ENCODE measurements around the gene NR3C2. TPM values are rescaled to one million over a fixed set of nuclear protein-coding genes. Genes with fewer than 3 reads are reported as not detected.

Gene NR3C2
- total and polyA plus RNA-seq, 3 donors from 2014 or later, result 17.6 to 28.1 (median 19.9) TPM

- intact Hi-C loops (cut with DNase I; ENCODE audit: low total_unique reads), result no loop called here
- Histone ChIP-seq H3K4me3 (no peak overlapping the region), H3K9me3 (no peaks in the 10 kb centered on the region), H3K27ac (no peak overlapping the region), H3K4me1 (peaks cover 5% of the 10 kb centered on the region), H3K27me3 (no peaks in the 10 kb centered on the region), H3K36me3 (ENCODE audit: low read depth, missing control alignments) (no peaks in the 10 kb centered on the region)
- TF ChIP-seq POLR2A (IDR thresholded peaks at IDR 0.05) (no peak), CTCF (IDR thresholded peaks at IDR 0.05) (no peak)
- WGBS, 2 donors, result 72 to 80% methylated on average over 8 of the region's 8 CpGs
- no peak for DNase-seq
These were observed 219.1 kb downstream of the NR3C2 start for GRCh38 chr4:148222991-148223660.

- Histone ChIP-seq H3K36me3 (ENCODE audit: low read depth, missing control alignments) (no peaks in the 10 kb centered on the region), H3K27me3 (no peaks in the 10 kb centered on the region), H3K9me3 (no peaks in the 10 kb centered on the region), H3K4me1 (no peaks in the 10 kb centered on the region), H3K4me3 (no peak overlapping the region), H3K27ac (no peak overlapping the region)
- 58 to 82% methylated on average over 5 of the region's 5 CpGs for WGBS, 2 donors
- TF ChIP-seq POLR2A (IDR thresholded peaks at IDR 0.05) (no peak), CTCF (IDR thresholded peaks at IDR 0.05) (no peak)
- DNase-seq, result no peak
- intact Hi-C loops (cut with DNase I; ENCODE audit: low total_unique reads), result no loop called here
These were observed 225.1 kb downstream of the NR3C2 start for GRCh38 chr4:148216866-148217814.

GRCh38 chr4:148216321-148216720, 225.9 kb downstream of the NR3C2 start:
- H3K36me3 ChIP-seq (ENCODE audit: low read depth, missing control alignments), result no peaks in the 10 kb centered on the region
- no peak for DNase-seq
- intact Hi-C loops (cut with DNase I; ENCODE audit: low total_unique reads), result no loop called here
- no peaks in the 10 kb centered on the region for H3K9me3 ChIP-seq
- peaks cover 2% of the 10 kb centered on the region for H3K4me1 ChIP-seq
- WGBS, 2 donors, result 82 to 98% methylated on average over 3 of the region's 3 CpGs
- no peak overlapping the region for H3K4me3 ChIP-seq
- H3K27ac ChIP-seq, result no peak overlapping the region
- no peaks in the 10 kb centered on the region for H3K27me3 ChIP-seq
- no peak for TF ChIP-seq CTCF (IDR thresholded peaks at IDR 0.05)
- TF ChIP-seq POLR2A (IDR thresholded peaks at IDR 0.05), result no peak

GRCh38 chr4:148215202-148215601, 227.0 kb downstream of the NR3C2 start:
- intact Hi-C loops (cut with DNase I; ENCODE audit: low total_unique reads), result no loop called here
- WGBS, 2 donors, result 41 to 63% methylated on average over 3 of the region's 3 CpGs
- Histone ChIP-seq H3K27me3 (no peaks in the 10 kb centered on the region), H3K4me3 (no peak overlapping the region), H3K36me3 (ENCODE audit: low read depth, missing control alignments) (no peaks in the 10 kb centered on the region), H3K27ac (no peak overlapping the region), H3K9me3 (no peaks in the 10 kb centered on the region), H3K4me1 (peaks cover 3% of the 10 kb centered on the region)
- no peak for TF ChIP-seq CTCF (IDR thresholded peaks at IDR 0.05)
- no peak for TF ChIP-seq POLR2A (IDR thresholded peaks at IDR 0.05)
- DNase-seq, result no peak

Data from testis (tissue), 3 donors.